Progenitor cell of endocrine pancreas (in vitro differentiated cells): ENCODE results near the gene GTF3C1. TPM values are rescaled to one million over a fixed set of nuclear protein-coding genes. Genes with fewer than 3 reads are reported as not detected.

Experiments
- DNase-seq: peaks from one replicate; pipeline ENCODE4 v3.0.0; 2021; ENCODE audit warnings: low spot score; ENCODE audit not compliant: unreplicated experiment
- H3K27ac Mint-ChIP-seq: 2 replicates; pipeline ENCODE4 v1.8.0; 2021; ENCODE audit warnings: mild to moderate bottlenecking, moderate library complexity, mixed read lengths
- H3K27me3 Mint-ChIP-seq: 2 replicates; pipeline ENCODE4 v1.8.0; 2021; ENCODE audit warnings: mixed read lengths
- H3K36me3 Mint-ChIP-seq: 2 replicates; pipeline ENCODE4 v1.8.0; 2022; ENCODE audit warnings: mixed read lengths; ENCODE audit not compliant: insufficient read depth
- H3K4me1 Mint-ChIP-seq: 2 replicates; pipeline ENCODE4 v1.8.0; 2021; ENCODE audit warnings: low read depth, mixed read lengths
- H3K4me3 Mint-ChIP-seq: 2 replicates; pipeline ENCODE4 v1.8.0; 2021; ENCODE audit warnings: low read depth, mild to moderate bottlenecking, moderate library complexity, mixed read lengths
- H3K9me3 Mint-ChIP-seq: 2 replicates; pipeline ENCODE4 v1.8.0; 2021; ENCODE audit warnings: low read depth, mixed read lengths
- total RNA-seq: library from RNA; stranded (reverse); gene quantifications from 2 replicates; pipeline ENCODE4 v1.2.1, GENCODE V29; 2021
- TF ChIP-seq, protein P1 (sequence below): fragments of 200-600 bp; sonication (generic); IDR thresholded peaks from one replicate; pipeline ENCODE4 v1.5.0; 2021; ENCODE audit warnings: antibody characterized with exemption, mild to moderate bottlenecking; ENCODE audit not compliant: unreplicated experiment

Gene GTF3C1
- total RNA-seq, 1 donor from 2014 or later, result 106 TPM

DNA sequence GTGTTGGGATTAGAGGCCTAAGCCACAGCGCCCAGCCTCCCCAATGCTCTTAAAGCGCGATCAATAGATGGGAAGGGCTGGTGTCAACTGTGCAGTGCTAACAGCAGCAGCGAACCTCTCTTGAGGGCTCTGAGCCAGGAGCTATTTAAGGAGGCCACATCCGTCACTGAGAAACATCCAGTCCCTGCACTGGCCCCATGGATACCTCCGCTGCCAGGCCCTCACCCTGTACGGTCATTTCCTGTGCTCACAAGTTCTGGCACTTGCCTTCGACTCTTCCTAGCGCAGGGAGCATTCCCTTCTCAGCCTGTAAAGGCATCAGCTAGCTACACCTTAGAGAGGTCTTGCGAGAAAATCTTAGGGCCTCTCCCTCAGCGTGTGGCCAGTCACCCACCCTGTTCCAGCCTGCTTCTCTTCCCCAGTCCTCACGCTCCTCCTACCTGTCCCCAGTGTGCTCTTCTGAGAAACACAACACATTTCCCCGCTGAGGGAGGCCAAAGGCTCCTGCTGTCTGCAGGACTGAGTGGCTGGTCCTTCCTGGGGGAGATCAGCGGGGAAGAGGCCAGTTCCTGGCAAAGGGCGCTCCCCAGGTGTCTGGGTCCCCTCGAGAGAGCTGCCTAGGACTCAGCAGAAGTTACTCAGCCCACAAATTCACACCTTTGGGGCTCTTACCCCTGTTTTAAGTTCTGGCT lies 28.6 kb downstream of the GTF3C1 start:
- Mint-ChIP-seq H3K4me3 (no peak overlapping the region), H3K27ac (no peak overlapping the region), H3K4me1 (no peaks in the 10 kb centered on the region), H3K36me3 (peaks cover 21% of the 10 kb centered on the region), H3K27me3 (no peaks in the 10 kb centered on the region), H3K9me3 (no peaks in the 10 kb centered on the region)
- TF ChIP-seq, protein P1, sequence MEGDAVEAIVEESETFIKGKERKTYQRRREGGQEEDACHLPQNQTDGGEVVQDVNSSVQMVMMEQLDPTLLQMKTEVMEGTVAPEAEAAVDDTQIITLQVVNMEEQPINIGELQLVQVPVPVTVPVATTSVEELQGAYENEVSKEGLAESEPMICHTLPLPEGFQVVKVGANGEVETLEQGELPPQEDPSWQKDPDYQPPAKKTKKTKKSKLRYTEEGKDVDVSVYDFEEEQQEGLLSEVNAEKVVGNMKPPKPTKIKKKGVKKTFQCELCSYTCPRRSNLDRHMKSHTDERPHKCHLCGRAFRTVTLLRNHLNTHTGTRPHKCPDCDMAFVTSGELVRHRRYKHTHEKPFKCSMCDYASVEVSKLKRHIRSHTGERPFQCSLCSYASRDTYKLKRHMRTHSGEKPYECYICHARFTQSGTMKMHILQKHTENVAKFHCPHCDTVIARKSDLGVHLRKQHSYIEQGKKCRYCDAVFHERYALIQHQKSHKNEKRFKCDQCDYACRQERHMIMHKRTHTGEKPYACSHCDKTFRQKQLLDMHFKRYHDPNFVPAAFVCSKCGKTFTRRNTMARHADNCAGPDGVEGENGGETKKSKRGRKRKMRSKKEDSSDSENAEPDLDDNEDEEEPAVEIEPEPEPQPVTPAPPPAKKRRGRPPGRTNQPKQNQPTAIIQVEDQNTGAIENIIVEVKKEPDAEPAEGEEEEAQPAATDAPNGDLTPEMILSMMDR, result no peak
- no peak for DNase-seq

DNA sequence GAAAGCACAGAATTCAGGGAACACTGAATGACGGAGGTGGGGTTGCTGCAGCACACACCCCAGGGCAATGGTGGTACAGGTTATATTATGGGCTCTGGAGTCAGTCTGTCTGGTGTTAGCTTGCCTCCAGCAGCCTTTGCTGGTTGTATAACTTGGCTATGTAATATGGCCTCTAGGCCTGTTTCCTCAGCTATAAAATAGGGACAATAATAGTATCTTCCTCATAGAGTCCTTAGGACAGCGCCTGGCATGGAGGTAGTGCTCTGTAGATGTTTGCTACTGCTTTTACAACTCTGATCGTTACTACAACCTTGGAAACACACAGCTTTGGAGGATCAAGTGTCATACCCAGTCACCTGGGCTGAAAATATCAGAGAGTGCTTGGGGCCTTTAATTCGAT lies 31.5 kb downstream of the GTF3C1 start:
- DNase-seq, result no peak
- Mint-ChIP-seq H3K36me3 (peaks cover 18% of the 10 kb centered on the region), H3K4me3 (no peak overlapping the region), H3K27ac (peak overlapping the region; percentile 44), H3K9me3 (no peaks in the 10 kb centered on the region), H3K4me1 (no peaks in the 10 kb centered on the region), H3K27me3 (no peaks in the 10 kb centered on the region)
- TF ChIP-seq, protein P1, result no peak

DNA sequence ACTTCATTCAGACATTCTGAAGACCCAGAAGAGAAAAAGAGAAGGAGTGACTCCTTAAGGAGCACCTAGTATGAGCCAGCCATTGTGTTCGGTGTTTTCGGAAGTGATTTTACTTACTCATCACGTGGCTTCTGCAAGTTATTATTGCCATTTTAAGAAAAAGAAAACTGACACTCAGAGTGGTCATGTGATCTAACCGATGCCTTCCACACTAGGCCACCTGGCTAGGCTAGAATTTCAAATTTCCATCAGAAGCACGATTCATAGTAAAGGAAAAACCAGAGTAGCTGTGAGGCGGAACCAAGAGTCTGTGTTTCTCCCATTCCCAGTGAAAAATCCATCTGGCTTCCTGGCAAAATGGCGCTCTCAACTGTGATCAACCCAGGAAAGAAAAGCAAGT lies 32.0 kb downstream of the GTF3C1 start:
- Mint-ChIP-seq H3K27ac (no peak overlapping the region), H3K4me1 (no peaks in the 10 kb centered on the region), H3K9me3 (no peaks in the 10 kb centered on the region), H3K4me3 (no peak overlapping the region), H3K27me3 (no peaks in the 10 kb centered on the region), H3K36me3 (peaks cover 19% of the 10 kb centered on the region)
- no peak for DNase-seq
- TF ChIP-seq, protein P1, result no peak

DNA sequence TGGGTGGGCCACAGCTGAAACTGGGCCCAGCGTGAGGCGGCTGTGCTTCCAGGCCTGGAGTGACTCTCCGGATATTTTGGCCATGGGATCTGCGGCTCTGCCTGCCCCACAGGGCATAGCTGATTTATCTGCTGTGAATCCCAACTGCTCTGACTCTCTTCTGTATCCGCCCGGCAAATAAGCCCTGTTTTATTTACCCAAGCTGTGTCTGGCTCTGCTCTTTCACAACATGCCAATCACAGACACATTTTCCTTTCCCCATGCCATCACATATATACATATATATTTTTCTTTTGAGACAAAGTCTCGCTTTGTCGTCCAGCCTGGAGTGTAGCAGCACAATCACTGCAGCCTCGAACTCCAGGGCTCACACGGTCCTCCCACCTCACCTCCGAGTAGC lies 33.3 kb downstream of the GTF3C1 start:
- H3K27me3 Mint-ChIP-seq, result no peaks in the 10 kb centered on the region
- peaks cover 6% of the 10 kb centered on the region for H3K4me1 Mint-ChIP-seq
- H3K36me3 Mint-ChIP-seq, result peaks cover 18% of the 10 kb centered on the region
- no peaks in the 10 kb centered on the region for H3K9me3 Mint-ChIP-seq
- TF ChIP-seq, protein P1, result no peak
- no peak overlapping the region for H3K4me3 Mint-ChIP-seq
- DNase-seq, result no peak
- peak overlapping the region; percentile 38 for H3K27ac Mint-ChIP-seq

DNA sequence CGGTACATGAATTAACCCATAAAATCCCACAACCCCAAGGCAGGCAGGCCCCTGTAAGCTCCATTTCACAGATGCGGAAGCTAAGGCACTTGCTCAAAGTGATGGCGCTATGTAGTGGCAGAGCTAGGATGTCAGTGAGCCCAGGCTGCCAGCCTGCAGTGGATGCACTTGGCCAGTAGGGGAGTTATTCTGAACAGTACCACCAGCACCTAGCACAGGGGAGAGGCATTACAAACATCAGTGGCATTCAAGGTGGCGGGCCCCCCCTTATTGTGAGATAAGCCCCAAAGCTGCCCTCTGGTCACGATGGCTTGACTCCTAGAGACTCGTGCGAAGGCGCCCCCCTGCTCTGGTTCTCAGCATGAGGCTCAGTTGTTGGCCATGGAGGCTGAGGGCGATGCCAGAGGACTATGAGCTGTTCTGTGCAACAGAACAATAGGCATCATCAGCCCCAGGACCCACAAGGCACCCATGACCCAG lies 33.8 kb downstream of the GTF3C1 start:
- H3K9me3 Mint-ChIP-seq, result no peaks in the 10 kb centered on the region
- peak overlapping the region; percentile 32 for H3K27ac Mint-ChIP-seq
- H3K4me3 Mint-ChIP-seq, result no peak overlapping the region
- H3K4me1 Mint-ChIP-seq, result peaks cover 6% of the 10 kb centered on the region
- peaks cover 21% of the 10 kb centered on the region for H3K36me3 Mint-ChIP-seq
- no peak for DNase-seq
- TF ChIP-seq, protein P1, result peak; percentile 61
- no peaks in the 10 kb centered on the region for H3K27me3 Mint-ChIP-seq
